ENCODE data around the gene ALG9. TPM values are rescaled to one million over a fixed set of nuclear protein-coding genes. Genes with fewer than 3 reads are reported as not detected.

ALG9 gene
- total and polyA plus RNA-seq, 2 donors (not counting 3 experiments of a cell fraction or from before 2014, with no cell fraction given), result 29.1 to 29.4 TPM

DNA sequence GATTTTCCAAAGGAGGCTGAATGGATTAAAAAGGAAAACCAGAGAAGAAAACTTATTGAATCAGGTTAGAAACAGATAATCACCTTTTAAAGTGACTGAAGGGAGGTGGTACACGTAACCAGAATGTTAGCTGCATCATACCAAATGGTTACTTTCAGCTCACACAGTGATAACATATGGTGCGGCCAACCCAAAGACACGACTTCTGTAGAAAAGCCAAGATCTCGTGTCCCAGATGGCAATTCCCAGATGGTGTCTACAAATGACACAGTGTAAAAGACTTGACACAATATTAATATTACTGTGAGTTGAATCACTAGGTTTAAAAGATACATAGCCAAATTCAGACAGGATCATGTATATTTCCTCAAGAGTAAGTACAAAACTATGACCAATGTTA lies 110.3 kb downstream of the ALG9 start:
- FAIRE-seq (no peak), DNase-seq (ENCODE audit: low read depth, low spot score) (no peak)
- H3K27ac ChIP-seq (ENCODE audit: insufficient read depth, low read depth, low read length), result no peak overlapping the region
- intact Hi-C loops (cut with micrococcal nuclease), result no loop called here
- peaks cover 12% of the 10 kb centered on the region for H3K79me2 ChIP-seq (ENCODE audit: control insufficient read depth, insufficient read depth, low read length)
- no peaks in the 10 kb centered on the region for H3K27me3 ChIP-seq (ENCODE audit: control insufficient read depth in 2 of 2, insufficient read depth in 2 of 2, low read length in 2 of 2)
- peaks cover 2% of the 10 kb centered on the region for H4K20me1 ChIP-seq (replicated peaks; ENCODE audit: control insufficient read depth, extremely low read depth, insufficient read depth, low read length)
- no peaks in the 10 kb centered on the region for H3K9me3 ChIP-seq (replicated peaks; ENCODE audit: control insufficient read depth, insufficient read depth, low read length)
- no peak overlapping the region for H3K4me2 ChIP-seq (ENCODE audit: insufficient read depth, low read length)
- peaks cover 9% of the 10 kb centered on the region for H3K4me1 ChIP-seq (ENCODE audit: control insufficient read depth, extremely low read depth, insufficient read depth, low read length)
- H3K9me1 ChIP-seq (replicated peaks; ENCODE audit: control insufficient read depth, extremely low read depth, insufficient read depth, low read length), result no peaks in the 10 kb centered on the region
- no peak overlapping the region for H3K4me3 ChIP-seq (replicated peaks in 1 of 3; ENCODE audit: insufficient read depth in 1 of 3, low read depth in 1 of 3, low read length in 3 of 3)
- TF ChIP-seq FOS (IDR thresholded peaks at IDR 0.05; ENCODE audit: borderline replicate concordance, insufficient read depth, low read length), result no peak
- no peak for TF ChIP-seq POLR2A (IDR thresholded peaks at IDR 0.05; ENCODE audit: low read depth, low read length)
- TF ChIP-seq MYC (IDR thresholded peaks at IDR 0.05; ENCODE audit: low read depth, low read length), result no peak
- TF ChIP-seq GATA2 (IDR thresholded peaks at IDR 0.05; ENCODE audit: insufficient read depth, insufficient read length, low read depth, low read length), result no peak
- TF ChIP-seq, protein P1, sequence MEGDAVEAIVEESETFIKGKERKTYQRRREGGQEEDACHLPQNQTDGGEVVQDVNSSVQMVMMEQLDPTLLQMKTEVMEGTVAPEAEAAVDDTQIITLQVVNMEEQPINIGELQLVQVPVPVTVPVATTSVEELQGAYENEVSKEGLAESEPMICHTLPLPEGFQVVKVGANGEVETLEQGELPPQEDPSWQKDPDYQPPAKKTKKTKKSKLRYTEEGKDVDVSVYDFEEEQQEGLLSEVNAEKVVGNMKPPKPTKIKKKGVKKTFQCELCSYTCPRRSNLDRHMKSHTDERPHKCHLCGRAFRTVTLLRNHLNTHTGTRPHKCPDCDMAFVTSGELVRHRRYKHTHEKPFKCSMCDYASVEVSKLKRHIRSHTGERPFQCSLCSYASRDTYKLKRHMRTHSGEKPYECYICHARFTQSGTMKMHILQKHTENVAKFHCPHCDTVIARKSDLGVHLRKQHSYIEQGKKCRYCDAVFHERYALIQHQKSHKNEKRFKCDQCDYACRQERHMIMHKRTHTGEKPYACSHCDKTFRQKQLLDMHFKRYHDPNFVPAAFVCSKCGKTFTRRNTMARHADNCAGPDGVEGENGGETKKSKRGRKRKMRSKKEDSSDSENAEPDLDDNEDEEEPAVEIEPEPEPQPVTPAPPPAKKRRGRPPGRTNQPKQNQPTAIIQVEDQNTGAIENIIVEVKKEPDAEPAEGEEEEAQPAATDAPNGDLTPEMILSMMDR (IDR thresholded peaks at IDR 0.05; ENCODE audit: extremely low read depth in 1 of 2, insufficient read depth in 1 of 2, low read depth in 1 of 2, low read length in 2 of 2), result no peak
- TF ChIP-seq JUN (IDR thresholded peaks at IDR 0.05; ENCODE audit: borderline replicate concordance, insufficient read depth, insufficient read length, low read depth), result no peak
- TF ChIP-seq POLR2AphosphoS5 (IDR thresholded peaks at IDR 0.05; ENCODE audit: insufficient read depth, low read depth, low read length), result no peak
- TF ChIP-seq, protein P2, sequence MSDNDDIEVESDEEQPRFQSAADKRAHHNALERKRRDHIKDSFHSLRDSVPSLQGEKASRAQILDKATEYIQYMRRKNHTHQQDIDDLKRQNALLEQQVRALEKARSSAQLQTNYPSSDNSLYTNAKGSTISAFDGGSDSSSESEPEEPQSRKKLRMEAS (IDR thresholded peaks at IDR 0.05; ENCODE audit: insufficient read depth, insufficient read length), result no peak
- TF ChIP-seq EZH2 (IDR thresholded peaks at IDR 0.05; ENCODE audit: borderline replicate concordance, low read depth, low read length, severe bottlenecking), result no peak
- ChIA-PET CTCF (interaction anchor here (1.5 to 1.8 kb wide), 2 partner anchors 157 to 158 kb away, joined by 3 to 7 read pairs; partner anchors contain the start of gene SIK2), POLR2A (no interaction called here)
- H2AFZ ChIP-seq (ENCODE audit: low read depth, low read length), result no peak overlapping the region
- H3K9ac ChIP-seq (replicated peaks; ENCODE audit: extremely low read depth, insufficient read depth, low read length), result no peak overlapping the region
- dilution Hi-C loops (cut with MboI; ENCODE audit: extremely low pct_ligation_motif_present, low sequenced_read_pairs), result no loop called here
- no TSS peak for BruUV-seq (replicated peaks)
- H3K36me3 ChIP-seq (ENCODE audit: control insufficient read depth in 2 of 2, extremely low read depth in 1 of 2, insufficient read depth in 2 of 2, low read length in 2 of 2), result peaks cover 6 to 21% of the 10 kb centered on the region in 2 experiments

Data from endothelial cell of umbilical vein (primary cell).